WERI-Rb-1 (cell line): Measurements from ENCODE around the gene NAA10.

Source experiments
- DNase-seq: peaks from one replicate; pipeline ENCODE4 v3.0.0-alpha.2; 2020
- H3K27ac ChIP-seq: fragments of 250-450 bp; sonication (Bioruptor Pico); 2 replicates; pipeline ENCODE4 v1.5.1; 2020; ENCODE audit warnings: mild to moderate bottlenecking, moderate library complexity
- H3K27me3 ChIP-seq: fragments of 250-450 bp; sonication (Bioruptor Pico); 2 replicates; pipeline ENCODE4 v1.5.1; 2021; ENCODE audit warnings: mild to moderate bottlenecking, low read depth, moderate library complexity; ENCODE audit not compliant: insufficient read depth, severe bottlenecking
- H3K36me3 ChIP-seq: fragments of 250-450 bp; sonication (Bioruptor Pico); 2 replicates; pipeline ENCODE4 v1.5.1; 2020; ENCODE audit warnings: mild to moderate bottlenecking, moderate library complexity
- H3K4me3 ChIP-seq: 2 replicates; pipeline ENCODE4 v1.5.1; 2011; ENCODE audit warnings: low read depth, mild to moderate bottlenecking, control low read depth, low read length
- H3K9me3 ChIP-seq: fragments of 250-450 bp; sonication (Bioruptor Pico); 2 replicates; pipeline ENCODE4 v1.5.1; 2021; ENCODE audit warnings: mild to moderate bottlenecking, moderate library complexity; ENCODE audit not compliant: severe bottlenecking
- CTCF ChIP-seq: IDR thresholded peaks from 2 replicates; pipeline ENCODE4 v1.5.1; 2011; ENCODE audit warnings: low read depth, mild to moderate bottlenecking, control low read depth, inconsistent platforms, low read length

NAA10 gene

DNA sequence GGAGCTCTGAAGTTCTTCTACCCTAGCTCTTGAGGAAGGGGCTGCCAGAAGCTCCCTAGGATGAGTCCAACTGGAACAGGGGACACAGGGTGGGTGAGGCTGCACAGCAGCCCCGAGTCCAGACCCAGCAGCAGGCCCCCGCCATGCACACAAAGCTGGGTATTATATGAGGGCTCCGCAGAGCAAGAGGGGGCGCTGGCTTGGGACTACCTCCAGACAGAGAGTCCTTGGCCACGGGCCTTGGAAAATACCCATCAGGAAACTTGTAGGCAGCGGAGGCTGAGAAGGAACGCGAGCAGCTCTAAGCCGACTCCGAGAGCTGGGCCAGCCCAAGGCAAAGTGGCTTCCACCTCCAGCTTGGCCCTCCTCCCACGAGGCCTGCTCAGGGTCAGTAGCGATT, 28.7 kb upstream of the NAA10 start:
- no peak for TF ChIP-seq CTCF
- H3K36me3 ChIP-seq: peaks cover 95% of the 10 kb centered on the region
- H3K4me3 ChIP-seq: no peak overlapping the region
- DNase-seq: no peak
- H3K9me3 ChIP-seq: no peaks in the 10 kb centered on the region
- H3K27ac ChIP-seq: no peak overlapping the region
- peaks cover 27% of the 10 kb centered on the region for H3K27me3 ChIP-seq

GRCh38 chrX:153961292-153961691, 26.5 kb upstream of the NAA10 start:
- Histone ChIP-seq H3K36me3 (peaks cover 97% of the 10 kb centered on the region), H3K9me3 (no peaks in the 10 kb centered on the region), H3K27me3 (peaks cover 48% of the 10 kb centered on the region), H3K4me3 (no peak overlapping the region), H3K27ac (no peak overlapping the region)
- no peak for DNase-seq
- no peak for TF ChIP-seq CTCF

DNA sequence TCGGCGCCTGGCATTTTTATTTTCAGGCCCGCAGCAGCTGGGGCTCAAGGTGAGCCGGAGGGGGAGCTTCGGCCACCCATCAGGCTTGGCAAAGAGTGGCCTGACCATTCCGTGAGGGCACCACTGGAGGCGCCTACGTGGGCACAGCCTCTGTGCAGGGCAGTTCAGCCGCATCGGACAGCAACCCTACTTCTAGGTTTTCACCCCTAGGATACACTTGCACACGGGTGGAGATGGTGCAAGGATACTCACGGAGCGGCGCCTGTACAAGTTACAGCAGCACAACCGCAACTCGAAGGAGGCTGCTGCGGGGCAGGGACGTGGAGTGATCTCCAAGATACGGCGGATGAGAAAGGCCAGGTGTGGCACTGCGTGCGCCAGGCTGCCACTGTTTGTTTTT, 25.9 kb upstream of the NAA10 start:
- Histone ChIP-seq H3K9me3 (no peaks in the 10 kb centered on the region), H3K27me3 (peaks cover 48% of the 10 kb centered on the region), H3K36me3 (peaks cover 100% of the 10 kb centered on the region), H3K4me3 (no peak overlapping the region), H3K27ac (no peak overlapping the region)
- TF ChIP-seq CTCF: no peak
- DNase-seq: no peak

DNA sequence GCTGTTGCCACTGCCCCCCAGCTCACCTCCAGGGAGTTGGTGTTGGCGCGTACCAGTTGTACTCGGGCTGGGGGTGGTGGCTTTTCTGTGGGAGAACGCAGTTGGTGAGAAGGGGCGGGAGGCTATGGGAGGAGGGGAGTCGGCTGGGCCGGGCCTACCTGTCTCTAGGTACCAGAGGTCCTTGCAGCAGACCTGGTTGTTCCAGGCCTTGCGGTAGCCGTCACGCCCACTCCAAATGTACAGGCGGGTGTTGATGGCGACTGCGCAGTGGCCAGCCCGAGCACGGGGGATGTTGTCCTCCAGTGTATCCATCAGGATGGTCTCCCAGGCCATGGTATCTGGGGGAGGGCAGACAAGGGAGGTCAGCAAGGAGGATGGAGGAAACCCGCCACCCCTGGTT, 25.2 kb upstream of the NAA10 start:
- H3K4me3 ChIP-seq: no peak overlapping the region
- H3K27me3 ChIP-seq: peaks cover 45% of the 10 kb centered on the region
- no peak for DNase-seq
- H3K27ac ChIP-seq: no peak overlapping the region
- no peaks in the 10 kb centered on the region for H3K9me3 ChIP-seq
- peaks cover 100% of the 10 kb centered on the region for H3K36me3 ChIP-seq
- TF ChIP-seq CTCF: no peak

DNA sequence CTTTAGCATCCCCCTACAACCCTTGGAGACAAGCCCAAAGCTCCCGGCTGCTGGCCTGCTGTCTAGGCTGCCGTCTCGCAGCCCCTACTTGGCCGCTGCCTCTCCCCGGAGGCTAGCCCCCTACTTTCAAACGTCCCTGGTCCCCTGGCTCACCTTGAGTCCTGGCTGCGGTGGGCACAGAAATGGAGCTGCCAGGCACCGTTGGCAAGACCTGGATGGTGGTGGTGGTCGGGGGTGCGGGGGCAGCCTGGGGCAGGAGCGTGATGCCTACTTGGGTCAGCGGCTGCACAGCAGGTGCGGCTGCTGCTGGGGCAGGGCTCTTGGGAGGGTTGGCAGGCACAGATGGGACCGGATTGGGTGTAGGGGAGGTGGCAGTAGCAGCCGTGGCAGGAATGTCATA, 24.8 kb upstream of the NAA10 start:
- no peak overlapping the region for H3K27ac ChIP-seq
- DNase-seq: no peak
- no peak for TF ChIP-seq CTCF
- H3K9me3 ChIP-seq: no peaks in the 10 kb centered on the region
- H3K27me3 ChIP-seq: peaks cover 47% of the 10 kb centered on the region
- no peak overlapping the region for H3K4me3 ChIP-seq
- peaks cover 100% of the 10 kb centered on the region for H3K36me3 ChIP-seq

DNA sequence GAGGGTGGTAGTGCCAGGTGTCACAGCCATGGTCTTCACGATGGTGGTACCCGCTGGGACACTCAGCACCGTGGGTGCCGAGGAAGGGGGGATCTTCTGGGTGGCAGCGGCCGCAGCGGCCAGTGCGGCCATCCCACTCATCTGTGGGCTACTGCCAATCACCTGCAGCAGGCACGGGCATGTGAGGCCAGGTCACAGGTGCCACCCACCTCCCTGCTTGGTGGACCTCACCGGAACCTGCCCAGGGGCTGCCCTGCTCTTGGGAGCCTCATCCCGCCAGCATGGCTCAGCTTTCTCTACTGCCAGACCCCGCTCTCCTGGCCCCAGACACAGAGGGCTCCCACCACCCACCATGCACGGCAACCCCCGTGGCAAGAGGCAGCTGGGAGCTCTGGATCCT, 23.8 kb upstream of the NAA10 start:
- DNase-seq: no peak
- Histone ChIP-seq H3K9me3 (no peaks in the 10 kb centered on the region), H3K27me3 (peaks cover 54% of the 10 kb centered on the region), H3K36me3 (peaks cover 100% of the 10 kb centered on the region), H3K27ac (no peak overlapping the region; the same call in 1 of the 2 replicates), H3K4me3 (no peak overlapping the region)
- TF ChIP-seq CTCF: no peak
